A673 (cell line): Measurements from ENCODE around the gene QDPR.

Experiments
- CTCF ChIP-seq: fragments of 300-800, 200-600 bp; sonication (generic); conservative IDR thresholded peaks from 2 replicates; pipeline ENCODE4 v1.5.1; 2017; ENCODE audit warnings: low read depth, mild to moderate bottlenecking, antibody characterized with exemption, low read length, moderate library complexity, mixed read lengths
- EZH2 ChIP-seq: fragments of 200-600 bp; sonication (generic); IDR thresholded peaks from 2 replicates; pipeline ENCODE4 v1.6.1; 2017; ENCODE audit warnings: borderline replicate concordance, low read depth, mild to moderate bottlenecking, mixed read lengths, antibody characterized with exemption, low read length; ENCODE audit not compliant: poor library complexity, severe bottlenecking

GRCh38 chr4:17463606-17464005 lies 48.3 kb downstream of the QDPR start:
- TF ChIP-seq EZH2 (no peak), CTCF (no peak)
